GM04504 (cell line): ENCODE results near the gene PLD5.
"Not testable (repeated sequence)": the region's sequence is repeated elsewhere in the genome, so short reads cannot be mapped to it uniquely, and the experiment has no call there.

ENCODE experiments used
- DNase-seq: peaks from one replicate; pipeline ENCODE4 v3.0.0-alpha.2; 2012; ENCODE audit warnings: low read depth

PLD5 gene

DNA sequence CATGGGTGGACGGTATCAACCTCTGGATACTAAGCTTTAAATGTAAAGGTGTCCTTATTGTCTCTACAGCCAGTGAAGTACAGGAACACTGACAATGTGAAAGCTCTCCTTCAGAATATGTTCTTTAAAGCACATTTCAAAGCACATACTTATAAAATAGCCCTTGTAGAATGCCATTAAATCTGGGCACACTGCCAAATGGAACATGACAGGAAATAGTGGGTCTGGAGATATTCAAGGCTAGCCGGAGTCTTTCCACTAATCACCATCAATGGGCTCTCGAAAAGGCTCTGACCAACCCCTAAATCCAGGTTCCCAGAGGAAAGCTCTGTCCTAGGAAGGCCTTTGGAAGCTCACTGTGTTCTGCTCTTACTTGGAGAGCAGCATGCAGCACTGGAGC is 46.6 kb downstream of the PLD5 start:
- DNase-seq: no peak

- no peak for DNase-seq
These were observed 53.7 kb downstream of the PLD5 start for GRCh38 chr1:242470774-242471173.

GRCh38 chr1:242468784-242469183 is 55.7 kb downstream of the PLD5 start:
- DNase-seq: no peak

DNA sequence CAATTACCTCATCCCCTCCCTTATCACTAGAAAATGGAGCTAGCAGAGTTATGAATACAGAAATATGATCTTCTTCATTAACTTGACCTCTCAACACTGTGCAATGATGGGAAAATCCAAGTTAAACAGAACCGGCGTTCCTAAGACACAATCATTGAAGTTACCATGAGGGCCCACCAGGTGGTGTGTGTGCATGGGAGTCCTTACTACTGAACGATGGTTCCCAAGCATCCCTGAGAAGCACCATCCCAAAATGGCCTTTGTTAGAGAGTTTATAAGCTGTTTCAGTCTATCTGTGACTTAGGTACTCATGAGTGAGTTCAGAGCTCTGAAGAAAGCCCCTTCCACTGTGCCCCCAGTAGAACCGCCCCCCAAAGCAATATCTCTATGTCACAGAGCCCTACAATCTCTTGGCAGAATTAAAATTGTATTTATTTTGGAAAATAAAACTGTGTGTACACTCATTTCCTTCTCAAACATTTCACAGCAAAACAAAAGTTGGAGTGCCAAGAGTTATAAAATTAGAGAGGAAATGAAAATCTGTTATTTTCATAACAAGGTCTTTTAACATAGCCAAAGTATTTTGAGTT is 56.8 kb downstream of the PLD5 start:
- peak; percentile 4 for DNase-seq

DNA sequence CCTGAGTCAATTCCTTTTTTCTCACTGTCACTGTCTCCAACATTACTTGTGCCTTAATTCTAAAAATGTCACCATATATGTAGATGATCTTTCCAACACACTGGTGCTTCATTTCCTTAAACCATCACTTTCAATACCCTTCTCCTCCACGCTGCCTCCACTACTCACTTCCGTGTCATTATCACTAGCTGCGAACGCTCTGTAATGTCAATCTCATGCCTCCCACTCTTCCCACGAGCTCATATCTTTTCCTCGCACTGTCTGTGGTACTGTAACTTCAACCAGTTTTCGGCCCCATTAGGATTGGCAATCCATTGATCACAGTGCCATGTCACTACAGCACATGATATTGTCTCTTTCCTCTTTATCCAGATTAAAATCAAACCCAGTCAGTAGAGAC is 61.6 kb downstream of the PLD5 start:
- DNase-seq: no peak

DNA sequence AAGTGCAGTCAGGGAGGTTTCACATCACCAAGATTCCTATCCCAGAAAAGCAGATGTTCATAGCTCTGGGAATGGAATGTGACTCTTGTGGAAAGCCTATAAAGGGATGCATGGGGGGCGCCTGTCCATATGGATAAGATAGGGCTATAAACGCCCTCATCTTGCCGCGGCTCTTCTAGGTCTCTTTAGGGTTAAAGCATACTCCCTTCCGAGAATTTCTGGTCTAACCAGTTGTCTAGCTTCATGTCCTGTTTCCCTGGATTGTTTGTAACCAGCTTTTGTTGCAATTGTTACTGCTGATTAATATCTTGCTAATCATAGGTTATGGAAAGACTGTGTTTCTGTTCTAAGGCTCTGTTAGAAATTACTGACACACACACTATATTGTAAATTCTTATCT is 64.8 kb downstream of the PLD5 start:
- not testable (repeated sequence) for DNase-seq

DNA sequence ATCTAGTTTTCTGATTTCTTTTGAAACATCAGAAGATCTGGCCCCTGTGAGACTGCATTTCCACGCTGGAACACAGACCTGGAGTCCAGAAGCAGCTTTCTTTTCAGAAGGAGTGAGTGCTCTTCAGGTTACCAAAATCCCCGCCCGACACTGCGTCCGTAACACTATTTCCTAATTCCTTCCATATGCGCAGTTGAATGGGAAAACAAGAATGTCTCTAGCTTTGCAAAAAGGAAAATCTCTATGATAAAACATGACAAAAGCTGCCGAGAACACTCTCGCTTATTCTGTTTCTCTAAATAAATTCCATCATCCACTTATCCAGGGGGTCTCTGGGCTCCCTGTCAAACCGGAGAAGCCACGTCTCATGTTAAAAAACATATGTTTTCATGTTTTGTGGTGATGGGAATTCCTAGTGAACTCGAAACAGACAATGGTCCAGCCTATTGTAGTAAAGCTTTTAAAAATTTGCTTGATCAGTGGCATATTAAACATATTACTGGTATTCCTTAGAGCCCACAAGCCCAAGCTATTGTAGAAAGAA is 67.7 kb downstream of the PLD5 start:
- DNase-seq: no peak

DNA sequence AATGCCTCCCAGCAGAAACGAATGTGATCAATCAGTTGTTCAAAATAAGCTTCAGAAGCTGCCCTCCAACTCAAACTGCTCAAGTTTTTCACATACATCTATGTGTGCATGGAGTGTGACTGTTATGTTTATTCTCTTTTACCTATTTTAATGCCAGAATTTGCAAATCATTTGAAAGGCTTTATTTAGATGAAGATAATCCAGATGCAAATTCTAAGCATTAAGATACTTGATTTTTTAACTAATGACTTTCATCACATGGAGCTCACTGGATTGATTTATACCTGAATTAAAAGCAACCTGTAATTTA is 69.5 kb downstream of the PLD5 start:
- DNase-seq: no peak

- DNase-seq: peak; percentile 13
These were observed 70.0 kb downstream of the PLD5 start for GRCh38 chr1:242454262-242455051.

DNA sequence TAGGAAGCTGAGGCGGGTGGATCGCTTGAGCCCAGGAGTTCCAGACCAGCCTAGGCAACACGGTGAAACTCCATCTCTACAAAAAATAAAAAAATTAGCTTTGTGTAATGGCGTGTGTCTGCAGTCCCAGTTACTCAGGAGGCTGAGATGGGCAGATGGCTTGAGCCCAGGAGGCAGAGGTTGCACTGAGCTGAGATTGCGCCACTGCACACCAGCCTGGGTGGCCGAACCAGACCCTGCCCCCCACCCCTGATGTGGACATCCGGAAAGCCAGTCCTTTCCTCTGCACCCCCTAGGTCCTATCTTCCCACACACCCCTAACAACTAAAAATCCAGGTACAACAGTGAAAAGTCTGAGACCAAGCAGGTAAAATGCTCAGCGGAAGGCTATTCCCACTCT is 71.9 kb downstream of the PLD5 start:
- no peak for DNase-seq

DNA sequence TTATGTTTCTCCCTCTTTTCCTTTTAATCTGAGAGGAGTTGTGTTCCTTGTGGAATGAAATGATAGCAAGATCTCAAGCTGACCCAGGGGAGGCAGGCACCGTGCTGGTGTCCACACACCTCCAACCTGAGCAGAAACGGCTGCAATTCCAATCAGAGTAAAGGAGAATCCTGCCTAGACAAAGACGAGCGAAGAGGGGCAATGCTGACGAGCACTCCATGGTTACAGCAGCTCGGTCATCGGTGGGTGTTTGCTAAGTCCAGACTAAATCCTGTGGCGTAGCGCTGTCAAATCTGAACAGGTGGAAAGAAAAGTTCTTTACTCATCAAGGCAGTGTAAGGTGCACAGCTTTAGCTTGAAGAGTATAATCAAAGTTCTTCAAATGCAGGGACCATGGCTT is 74.8 kb downstream of the PLD5 start:
- DNase-seq: no peak

GRCh38 chr1:242448910-242449645 is 75.4 kb downstream of the PLD5 start:
- no peak for DNase-seq

DNA sequence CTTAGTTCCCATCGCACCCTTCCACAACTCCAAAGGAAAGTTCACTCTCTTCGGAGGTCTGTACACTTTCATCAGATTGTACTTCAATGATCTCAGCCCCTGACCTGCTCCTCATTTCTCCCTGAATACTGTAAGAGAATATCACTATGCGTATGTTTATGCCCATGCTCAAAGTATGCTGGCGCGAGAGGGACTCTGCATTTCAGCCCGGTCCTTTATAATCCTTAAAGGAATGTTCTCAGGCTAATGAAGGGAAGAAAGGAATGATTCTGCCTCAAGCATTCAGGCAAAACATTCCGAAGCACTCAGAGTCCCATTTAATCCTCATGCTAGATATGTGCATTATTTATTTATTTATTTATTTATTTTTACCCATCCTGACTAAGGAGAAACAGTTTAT is 76.8 kb downstream of the PLD5 start:
- no peak for DNase-seq

DNA sequence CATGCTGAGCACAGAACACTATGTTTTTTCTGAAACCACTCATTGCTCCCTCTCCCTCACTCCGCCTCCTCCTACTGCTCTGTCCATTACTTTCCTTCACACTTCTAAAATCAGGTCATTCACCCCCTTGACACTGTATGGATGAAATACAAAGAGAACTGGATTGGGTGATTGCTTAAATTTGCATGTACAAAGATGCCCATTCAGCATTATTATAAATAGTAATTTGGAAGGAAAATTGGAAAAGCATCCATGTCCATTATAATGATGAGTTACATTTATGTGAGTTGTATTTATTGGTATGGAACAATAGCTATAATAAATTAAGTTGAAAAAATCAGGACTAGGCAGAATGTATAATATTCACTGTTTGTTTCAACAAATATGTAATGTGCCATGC is 83.7 kb downstream of the PLD5 start:
- DNase-seq: no peak

DNA sequence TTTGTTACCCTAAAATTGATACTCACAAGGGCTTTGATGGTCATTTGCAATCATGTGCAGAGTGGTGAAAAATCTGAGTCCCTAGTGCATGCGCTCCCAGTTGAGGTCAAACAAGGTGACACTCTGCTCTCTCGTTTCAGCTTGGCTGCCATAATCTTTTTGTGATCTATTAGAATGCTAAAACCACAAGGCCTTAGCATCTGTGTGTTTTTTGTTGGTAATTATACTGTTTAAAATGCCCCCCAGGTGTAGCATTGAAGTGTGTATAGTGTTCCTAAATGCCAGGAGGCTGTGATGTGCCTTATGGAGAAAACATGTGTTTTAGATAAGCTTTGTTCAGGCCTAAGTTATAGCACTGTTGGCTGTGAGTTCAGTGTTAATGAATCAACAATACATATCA is 89.3 kb downstream of the PLD5 start:
- DNase-seq: no peak

GRCh38 chr1:242432491-242433095 is 91.9 kb downstream of the PLD5 start:
- no peak for DNase-seq

DNA sequence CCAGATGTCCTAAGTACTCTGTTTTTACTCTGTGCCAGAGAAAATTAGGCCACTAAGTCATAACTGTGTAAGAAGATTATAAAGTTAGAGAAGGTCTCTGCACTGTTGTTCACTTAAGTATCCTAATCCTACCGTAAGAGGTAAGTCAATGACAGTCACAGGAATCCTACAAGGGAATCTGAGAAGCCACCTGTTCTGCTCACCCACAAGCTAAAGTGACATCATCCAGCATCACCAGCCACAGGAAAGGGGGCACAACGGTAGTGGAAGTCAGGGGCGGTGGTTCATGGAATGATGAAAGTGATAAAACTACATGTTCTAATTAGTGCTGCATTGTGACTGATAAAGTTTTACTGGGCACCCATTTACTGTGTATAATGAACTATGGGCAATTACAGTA is 92.7 kb downstream of the PLD5 start:
- no peak for DNase-seq

DNA sequence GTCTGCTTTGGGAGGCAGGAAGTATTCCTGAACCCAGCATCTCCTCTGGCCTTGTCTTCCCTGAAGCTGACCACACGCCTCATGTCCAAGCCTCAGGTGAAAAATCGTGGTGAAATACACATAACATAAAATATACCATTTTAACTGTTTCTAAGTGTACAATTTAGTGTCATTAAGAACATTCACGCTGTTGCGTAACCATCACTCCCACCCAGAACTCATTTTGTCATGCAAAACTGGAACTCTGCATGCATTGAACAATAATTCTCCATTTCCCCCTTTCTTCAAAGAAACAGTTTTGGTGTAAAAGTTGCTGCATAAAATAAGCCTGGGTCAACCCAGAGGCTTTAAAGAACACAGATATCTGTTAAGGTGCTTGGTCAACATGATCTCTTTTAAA is 93.5 kb downstream of the PLD5 start:
- no peak for DNase-seq

GRCh38 chr1:242428399-242429190 is 95.9 kb downstream of the PLD5 start:
- DNase-seq: no peak

DNA sequence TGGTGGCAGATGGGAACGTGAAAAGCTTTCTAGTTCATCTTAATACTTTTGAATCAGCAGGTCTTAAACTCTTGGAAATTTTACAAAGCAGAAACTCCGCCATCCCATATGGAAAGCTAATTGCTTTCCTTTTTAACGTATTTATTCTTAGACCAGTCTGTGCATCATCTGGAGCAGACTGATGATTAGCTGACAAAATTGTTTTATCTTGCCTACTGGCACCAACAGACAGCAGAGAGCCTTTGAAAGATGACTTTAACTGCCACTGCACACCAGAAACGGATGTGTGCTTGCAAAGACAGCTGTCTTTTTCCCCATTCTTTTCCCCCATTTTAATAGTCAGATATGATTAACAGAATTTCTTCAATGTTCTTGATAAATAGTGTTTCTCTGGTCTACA is 97.0 kb downstream of the PLD5 start:
- no peak for DNase-seq

- no peak for DNase-seq
These were observed 98.1 kb downstream of the PLD5 start for GRCh38 chr1:242426271-242426905.
